Chondrocyte (in vitro differentiated cells): ENCODE measurements around the gene RGCC. TPM values are rescaled to one million over a fixed set of nuclear protein-coding genes. Genes with fewer than 3 reads are reported as not detected.

Experiments used
- DNase-seq: peaks from one replicate; pipeline ENCODE4 v3.0.0; 2021; ENCODE audit warnings: mixed read lengths, low spot score
- H3K27ac Mint-ChIP-seq: one replicate; pipeline ENCODE4 v1.8.0; 2021; ENCODE audit warnings: mild to moderate bottlenecking, moderate library complexity, mixed read lengths; ENCODE audit not compliant: unreplicated experiment
- H3K27me3 Mint-ChIP-seq: 2 replicates; pipeline ENCODE4 v1.8.0; 2021; ENCODE audit warnings: low read depth, mixed read lengths
- H3K36me3 Mint-ChIP-seq: 2 replicates; pipeline ENCODE4 v1.8.0; 2021; ENCODE audit warnings: low read depth, mixed read lengths
- H3K4me1 Mint-ChIP-seq: 2 replicates; pipeline ENCODE4 v1.8.0; 2021; ENCODE audit warnings: low read depth, mild to moderate bottlenecking, mixed read lengths
- H3K4me3 Mint-ChIP-seq: one replicate; pipeline ENCODE4 v1.8.0; 2021; ENCODE audit warnings: mild to moderate bottlenecking, moderate library complexity, mixed read lengths; ENCODE audit not compliant: unreplicated experiment
- H3K9me3 Mint-ChIP-seq: 2 replicates; pipeline ENCODE4 v1.8.0; 2021; ENCODE audit warnings: low read depth, mixed read lengths
- CTCF ChIP-seq: fragments of 200-600 bp; sonication (generic); IDR thresholded peaks from 2 replicates; pipeline ENCODE4 v1.5.0; 2021; ENCODE audit warnings: antibody characterized with exemption, mild to moderate bottlenecking, moderate library complexity
- total RNA-seq: library from RNA; stranded (reverse); gene quantifications from 3 replicates; pipeline ENCODE4 v1.2.1, GENCODE V29; 2021

Gene RGCC
- total RNA-seq, 1 donor from 2014 or later, result not detected

- Mint-ChIP-seq H3K4me3 (no peak overlapping the region), H3K36me3 (no peaks in the 10 kb centered on the region), H3K27ac (no peak overlapping the region), H3K27me3 (peaks cover 3% of the 10 kb centered on the region), H3K9me3 (peaks cover 13% of the 10 kb centered on the region), H3K4me1 (no peaks in the 10 kb centered on the region)
- peak; percentile 78 for TF ChIP-seq CTCF
- DNase-seq, result no peak
These were observed 45.8 kb upstream of the RGCC start for GRCh38 chr13:41411522-41411921.

- no peak for TF ChIP-seq CTCF
- no peak overlapping the region for H3K27ac Mint-ChIP-seq
These were observed 43.5 kb upstream of the RGCC start for GRCh38 chr13:41413872-41414271.

GRCh38 chr13:41416276-41416675 lies 41.1 kb upstream of the RGCC start:
- H3K36me3 Mint-ChIP-seq, result no peaks in the 10 kb centered on the region
- H3K9me3 Mint-ChIP-seq, result peaks cover 7% of the 10 kb centered on the region
- no peak overlapping the region for H3K27ac Mint-ChIP-seq
- peaks cover 4% of the 10 kb centered on the region for H3K27me3 Mint-ChIP-seq
- TF ChIP-seq CTCF, result no peak
- H3K4me1 Mint-ChIP-seq, result peaks cover 6% of the 10 kb centered on the region
- H3K4me3 Mint-ChIP-seq, result no peak overlapping the region
- no peak for DNase-seq

More at GRCh38 chr13:41413872-41414271, 43.5 kb upstream of the RGCC start:
- peaks cover 6% of the 10 kb centered on the region for H3K4me1 Mint-ChIP-seq
- H3K27me3 Mint-ChIP-seq, result peaks cover 3% of the 10 kb centered on the region
- no peak overlapping the region for H3K4me3 Mint-ChIP-seq
- no peak for DNase-seq
- H3K9me3 Mint-ChIP-seq, result peaks cover 7% of the 10 kb centered on the region
- no peaks in the 10 kb centered on the region for H3K36me3 Mint-ChIP-seq

- no peak for TF ChIP-seq CTCF
- peaks cover 6% of the 10 kb centered on the region for H3K4me1 Mint-ChIP-seq
- no peak overlapping the region for H3K4me3 Mint-ChIP-seq
- H3K27me3 Mint-ChIP-seq, result peaks cover 4% of the 10 kb centered on the region
- DNase-seq, result no peak
- peaks cover 7% of the 10 kb centered on the region for H3K9me3 Mint-ChIP-seq
- no peaks in the 10 kb centered on the region for H3K36me3 Mint-ChIP-seq
- H3K27ac Mint-ChIP-seq, result no peak overlapping the region
These were observed 39.3 kb upstream of the RGCC start for GRCh38 chr13:41418027-41418426.

- TF ChIP-seq CTCF, result no peak
- H3K4me1 Mint-ChIP-seq, result peaks cover 6% of the 10 kb centered on the region
- H3K27ac Mint-ChIP-seq, result no peak overlapping the region
- H3K4me3 Mint-ChIP-seq, result no peak overlapping the region
- no peak for DNase-seq
- H3K9me3 Mint-ChIP-seq, result peaks cover 7% of the 10 kb centered on the region
- no peaks in the 10 kb centered on the region for H3K36me3 Mint-ChIP-seq
- H3K27me3 Mint-ChIP-seq, result peaks cover 4% of the 10 kb centered on the region
These were observed 38.6 kb upstream of the RGCC start for GRCh38 chr13:41418731-41419130.
